ENCODE data around the gene GALNT14. TPM values are rescaled to one million over a fixed set of nuclear protein-coding genes. Genes with fewer than 3 reads are reported as not detected.

GALNT14 gene
- total and polyA plus RNA-seq, 2 donors (not counting 1 experiment from before 2014, with no cell fraction given) = 0.15 to 0.83 TPM

DNA sequence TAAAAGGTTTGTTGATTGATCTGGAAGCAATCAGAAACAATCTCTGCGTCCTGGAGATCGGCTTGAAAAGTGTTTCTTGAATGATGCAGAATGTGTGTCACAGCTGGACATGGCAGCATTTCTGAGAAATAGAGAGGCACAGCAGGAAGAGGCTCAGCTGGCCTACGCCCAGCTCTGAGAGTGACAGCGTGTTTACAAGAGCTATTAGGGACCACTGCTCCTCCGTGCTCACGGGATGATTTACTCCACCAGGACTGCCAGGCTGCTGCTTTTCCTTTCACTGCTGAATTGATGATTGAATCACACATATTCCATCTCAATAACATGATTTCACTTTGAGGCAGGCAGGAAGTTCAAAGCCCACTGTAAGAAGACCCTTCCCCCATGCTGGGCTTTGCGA is 62.8 kb downstream of the GALNT14 start:
- H3K4me3 ChIP-seq (replicated peaks in 1 of 4; ENCODE audit: control extremely low read depth in 1 of 4, insufficient read depth in 1 of 4, low read depth in 3 of 4, low read length in 4 of 4) = no peak overlapping the region
- DNase-seq (ENCODE audit: low read depth in 2 of 2) = no peak
- no peak for TF ChIP-seq EZH2 (IDR thresholded peaks at IDR 0.05; ENCODE audit: low read length, missing control alignments)
- no peak for TF ChIP-seq CTCF (conservative IDR thresholded peaks at IDR 0.05 in 1 of 2, IDR thresholded peaks at IDR 0.05 in 1 of 2; ENCODE audit: low read depth in 1 of 2, low read length in 2 of 2)

GRCh38 chr2:31071741-31072140 is 66.5 kb downstream of the GALNT14 start:
- H3K4me1 ChIP-seq (ENCODE audit: control insufficient read depth, extremely low read depth, insufficient read depth, low read length) = no peaks in the 10 kb centered on the region
- H3K36me3 ChIP-seq (ENCODE audit: control insufficient read depth, insufficient read depth, low read length) = no peaks in the 10 kb centered on the region
- H3K9ac ChIP-seq (ENCODE audit: insufficient read depth, low read length) = no peak overlapping the region
- no peak for DNase-seq (ENCODE audit: low read depth in 2 of 2)
- H4K20me1 ChIP-seq (ENCODE audit: control insufficient read depth, extremely low read depth, insufficient read depth, low read length) = no peaks in the 10 kb centered on the region
- H3K27me3 ChIP-seq (ENCODE audit: control insufficient read depth, insufficient read depth, low read length) = no peaks in the 10 kb centered on the region
- no peak overlapping the region for H3K4me3 ChIP-seq (replicated peaks in 1 of 4; ENCODE audit: control extremely low read depth in 1 of 4, insufficient read depth in 1 of 4, low read depth in 3 of 4, low read length in 4 of 4)
- no peak overlapping the region for H2AFZ ChIP-seq (ENCODE audit: low read length)
- H3K79me2 ChIP-seq (ENCODE audit: control insufficient read depth, insufficient read depth, low read length) = no peaks in the 10 kb centered on the region
- TF ChIP-seq CTCF (conservative IDR thresholded peaks at IDR 0.05 in 1 of 2, IDR thresholded peaks at IDR 0.05 in 1 of 2; ENCODE audit: low read depth in 1 of 2, low read length in 2 of 2) (no peak), EZH2 (IDR thresholded peaks at IDR 0.05; ENCODE audit: low read length, missing control alignments) (no peak)
- H3K4me2 ChIP-seq (ENCODE audit: extremely low read depth, insufficient read depth, low read length) = no peak overlapping the region
- H3K27ac ChIP-seq (ENCODE audit: insufficient read depth, low read length) = no peak overlapping the region
- no peaks in the 10 kb centered on the region for H3K9me3 ChIP-seq (ENCODE audit: control insufficient read depth, insufficient read depth, low read depth, low read length)

More for the DNA sequence above, 62.8 kb downstream of the GALNT14 start:
- Histone ChIP-seq H3K27me3 (ENCODE audit: control insufficient read depth, insufficient read depth, low read length) (no peaks in the 10 kb centered on the region), H3K27ac (ENCODE audit: insufficient read depth, low read length) (no peak overlapping the region), H3K9me3 (ENCODE audit: control insufficient read depth, insufficient read depth, low read depth, low read length) (no peaks in the 10 kb centered on the region), H2AFZ (ENCODE audit: low read length) (no peak overlapping the region), H3K4me1 (ENCODE audit: control insufficient read depth, extremely low read depth, insufficient read depth, low read length) (no peaks in the 10 kb centered on the region), H3K4me2 (ENCODE audit: extremely low read depth, insufficient read depth, low read length) (no peak overlapping the region), H3K79me2 (ENCODE audit: control insufficient read depth, insufficient read depth, low read length) (no peaks in the 10 kb centered on the region), H4K20me1 (ENCODE audit: control insufficient read depth, extremely low read depth, insufficient read depth, low read length) (no peaks in the 10 kb centered on the region), H3K9ac (ENCODE audit: insufficient read depth, low read length) (no peak overlapping the region), H3K36me3 (ENCODE audit: control insufficient read depth, insufficient read depth, low read length) (no peaks in the 10 kb centered on the region)

- H3K9me3 ChIP-seq (ENCODE audit: control insufficient read depth, insufficient read depth, low read depth, low read length) = no peaks in the 10 kb centered on the region
- no peak for DNase-seq (ENCODE audit: low read depth in 2 of 2)
These were observed 67.7 kb downstream of the GALNT14 start for GRCh38 chr2:31070339-31071125.

More at GRCh38 chr2:31070339-31071125, 67.7 kb downstream of the GALNT14 start:
- Histone ChIP-seq H3K9ac (ENCODE audit: insufficient read depth, low read length) (no peak overlapping the region), H2AFZ (ENCODE audit: low read length) (no peak overlapping the region), H3K4me1 (ENCODE audit: control insufficient read depth, extremely low read depth, insufficient read depth, low read length) (no peaks in the 10 kb centered on the region), H3K4me3 (replicated peaks in 1 of 4; ENCODE audit: control extremely low read depth in 1 of 4, insufficient read depth in 1 of 4, low read depth in 3 of 4, low read length in 4 of 4) (no peak overlapping the region), H3K27ac (ENCODE audit: insufficient read depth, low read length) (no peak overlapping the region), H4K20me1 (ENCODE audit: control insufficient read depth, extremely low read depth, insufficient read depth, low read length) (no peaks in the 10 kb centered on the region), H3K4me2 (ENCODE audit: extremely low read depth, insufficient read depth, low read length) (no peak overlapping the region), H3K27me3 (ENCODE audit: control insufficient read depth, insufficient read depth, low read length) (no peaks in the 10 kb centered on the region), H3K36me3 (ENCODE audit: control insufficient read depth, insufficient read depth, low read length) (no peaks in the 10 kb centered on the region), H3K79me2 (ENCODE audit: control insufficient read depth, insufficient read depth, low read length) (no peaks in the 10 kb centered on the region)
- no peak for TF ChIP-seq CTCF (conservative IDR thresholded peaks at IDR 0.05 in 1 of 2, IDR thresholded peaks at IDR 0.05 in 1 of 2; ENCODE audit: low read depth in 1 of 2, low read length in 2 of 2)
- no peak for TF ChIP-seq EZH2 (IDR thresholded peaks at IDR 0.05; ENCODE audit: low read length, missing control alignments)

Data from fibroblast of lung (primary cell).